Measurements from ENCODE around the gene SPINT4. TPM values are rescaled to one million over a fixed set of nuclear protein-coding genes. Genes with fewer than 3 reads are reported as not detected.
"Not testable (repeated sequence)": the region's sequence is repeated elsewhere in the genome, so short reads cannot be mapped to it uniquely, and the experiment has no call there.

The SPINT4 gene
- not detected in 2 replicates for total RNA-seq

DNA sequence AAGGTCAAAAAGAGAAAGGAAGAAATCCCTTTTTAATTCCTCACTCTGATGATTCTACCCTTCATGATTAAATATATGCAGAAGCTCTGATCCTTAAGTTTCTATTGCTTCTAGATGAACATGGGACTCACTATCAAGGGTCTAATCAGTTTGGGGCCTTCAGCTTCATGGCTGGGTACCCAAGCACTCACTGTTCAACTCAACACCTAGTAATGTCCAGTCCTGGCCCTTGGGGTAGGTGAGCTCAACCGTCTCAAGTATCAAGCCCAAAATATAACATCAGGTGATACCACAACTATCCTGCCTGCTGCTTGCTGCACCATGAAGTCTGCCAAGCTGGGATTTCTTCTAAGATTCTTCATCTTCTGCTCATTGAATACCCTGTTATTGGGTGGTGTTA is at the start of gene SPINT4:
SPINT4 (plus strand) TSS at position 301 of the 400 bp plus-strand sequence; CDS start at position 322, 21 bp downstream.
- intact Hi-C loops (cut with micrococcal nuclease): no loop called here
- Mint-ChIP-seq H3K4me3 (no peak within 1 kb of the TSS), H3K36me3 (ENCODE audit: low read depth) (no peaks in the 10 kb centered on the region), H3K27ac (no peak within 1 kb of the TSS), H3K27me3 (peaks cover 45% of the 10 kb centered on the region), H3K9me3 (peaks cover 2% of the 10 kb centered on the region), H3K4me1 (no peaks in the 10 kb centered on the region)
- DNase-seq: no peak

DNA sequence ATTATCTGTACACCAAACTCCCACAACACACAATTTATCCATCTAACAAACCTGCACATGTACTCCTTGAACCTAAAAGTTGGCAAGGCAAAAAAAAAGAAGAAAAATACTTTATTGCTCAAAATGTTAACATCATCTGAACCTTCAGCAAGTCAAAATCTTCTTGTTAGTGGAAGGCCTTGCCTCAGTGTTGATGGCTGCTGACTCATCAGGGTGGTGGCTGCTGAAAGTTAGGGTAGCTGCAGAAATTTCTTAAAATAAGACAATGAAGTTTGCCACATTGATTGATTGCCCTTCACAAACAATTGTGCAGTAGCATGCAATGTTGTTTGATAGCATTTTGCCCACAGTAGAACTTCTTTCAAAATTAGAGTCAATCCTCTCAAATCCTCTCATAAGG is 49.4 kb upstream of the SPINT4 start:
- H3K36me3 Mint-ChIP-seq (ENCODE audit: low read depth): no peaks in the 10 kb centered on the region
- intact Hi-C loops (cut with micrococcal nuclease): no loop called here
- DNase-seq: no peak
- H3K4me1 Mint-ChIP-seq: no peaks in the 10 kb centered on the region
- H3K27me3 Mint-ChIP-seq: peaks cover 24% of the 10 kb centered on the region
- no peak overlapping the region for H3K4me3 Mint-ChIP-seq
- peaks cover 5% of the 10 kb centered on the region for H3K9me3 Mint-ChIP-seq
- no peak overlapping the region for H3K27ac Mint-ChIP-seq

DNA sequence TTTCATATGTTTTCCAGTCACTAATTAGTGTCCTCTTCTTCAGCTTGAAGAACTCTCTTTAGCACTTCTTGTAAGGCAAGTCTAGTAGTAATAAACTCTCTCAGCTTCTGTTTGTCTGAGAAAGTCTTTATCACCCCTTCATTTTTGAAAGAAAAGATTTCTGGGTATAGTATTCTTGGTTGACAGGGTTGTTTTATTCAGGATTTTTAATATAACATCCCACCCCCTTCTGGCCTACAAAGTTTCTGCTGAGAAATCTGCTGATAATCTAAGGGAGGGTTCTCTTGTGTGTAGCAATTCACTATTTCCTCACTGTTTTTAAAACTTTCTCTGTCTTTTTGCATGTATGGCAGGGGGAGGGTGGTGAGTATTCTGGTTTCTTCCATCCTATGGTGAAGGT is 42.5 kb upstream of the SPINT4 start:
- Mint-ChIP-seq H3K4me1 (no peaks in the 10 kb centered on the region), H3K36me3 (ENCODE audit: low read depth) (no peaks in the 10 kb centered on the region), H3K27me3 (peaks cover 5% of the 10 kb centered on the region), H3K9me3 (peaks cover 12% of the 10 kb centered on the region), H3K4me3 (no peak overlapping the region), H3K27ac (no peak overlapping the region)
- intact Hi-C loops (cut with micrococcal nuclease): no loop called here
- DNase-seq: no peak

GRCh38 chr20:45685896-45686295 is 36.3 kb upstream of the SPINT4 start:
- intact Hi-C loops (cut with micrococcal nuclease): no loop called here
- Mint-ChIP-seq H3K4me1 (no peaks in the 10 kb centered on the region), H3K36me3 (ENCODE audit: low read depth) (no peaks in the 10 kb centered on the region), H3K9me3 (peaks cover 6% of the 10 kb centered on the region), H3K27me3 (no peaks in the 10 kb centered on the region), H3K27ac (no peak overlapping the region), H3K4me3 (no peak overlapping the region)
- DNase-seq: no peak

DNA sequence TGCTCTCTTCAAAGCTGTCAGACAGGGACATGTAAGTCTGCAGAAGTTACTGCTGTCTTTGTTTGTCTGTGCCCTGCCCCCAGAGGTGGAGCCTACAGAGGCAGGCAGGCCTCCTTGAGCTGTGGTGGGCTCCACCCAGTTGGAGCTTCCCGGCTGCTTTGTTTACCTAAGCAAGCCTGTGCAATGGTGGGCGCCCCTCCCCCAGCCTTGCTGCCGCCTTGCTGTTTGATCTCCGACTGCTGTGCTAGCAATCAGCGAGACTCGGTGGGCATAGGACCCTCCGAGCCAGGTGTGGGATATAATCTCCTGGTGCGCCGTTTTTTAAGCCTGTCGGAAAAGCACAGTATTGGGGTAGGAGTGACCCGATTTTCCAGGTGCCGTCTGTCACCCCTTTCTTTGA is 28.8 kb upstream of the SPINT4 start:
- H3K27ac Mint-ChIP-seq; H3K9me3 Mint-ChIP-seq; DNase-seq; H3K36me3 Mint-ChIP-seq (ENCODE audit: low read depth); intact Hi-C loops (cut with micrococcal nuclease); H3K27me3 Mint-ChIP-seq; H3K4me1 Mint-ChIP-seq; H3K4me3 Mint-ChIP-seq: not testable (repeated sequence)

- Mint-ChIP-seq H3K9me3 (peaks cover 4% of the 10 kb centered on the region), H3K4me3 (no peak overlapping the region), H3K27ac (no peak overlapping the region), H3K4me1 (no peaks in the 10 kb centered on the region), H3K27me3 (peaks cover 6% of the 10 kb centered on the region), H3K36me3 (ENCODE audit: low read depth) (no peaks in the 10 kb centered on the region)
- DNase-seq: no peak
- intact Hi-C loops (cut with micrococcal nuclease): no loop called here
Measured at GRCh38 chr20:45695496-45695895, 26.7 kb upstream of the SPINT4 start.

DNA sequence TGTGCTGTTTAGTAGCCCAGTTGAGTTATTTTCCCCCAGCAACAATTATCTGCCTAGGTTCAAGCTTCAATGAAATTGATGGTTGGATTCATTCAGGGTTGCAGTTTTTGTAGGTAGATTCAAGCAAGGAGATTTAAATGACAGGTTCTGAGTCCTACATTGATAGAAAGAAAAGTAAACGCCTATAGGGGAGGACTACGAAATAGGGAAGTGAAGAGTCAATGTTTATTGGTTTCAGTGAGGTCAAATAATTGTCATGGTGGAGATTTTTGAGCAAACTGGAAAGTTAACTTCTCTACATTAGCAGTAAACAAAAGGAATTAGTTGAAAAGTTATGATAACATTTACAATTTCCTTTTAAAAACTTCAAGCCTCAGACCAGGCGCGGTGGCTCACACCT is 21.0 kb upstream of the SPINT4 start:
- no peak for DNase-seq
- Mint-ChIP-seq H3K36me3 (ENCODE audit: low read depth) (no peaks in the 10 kb centered on the region), H3K27ac (no peak overlapping the region), H3K9me3 (no peaks in the 10 kb centered on the region), H3K27me3 (peaks cover 11% of the 10 kb centered on the region), H3K4me3 (no peak overlapping the region), H3K4me1 (no peaks in the 10 kb centered on the region)
- intact Hi-C loops (cut with micrococcal nuclease): no loop called here

GRCh38 chr20:45701873-45702272 is 20.3 kb upstream of the SPINT4 start, which contains the start of gene WFDC13:
TSS of gene WFDC13 (plus strand) at chr20:45702038. CDS start at chr20:45702124, 86 bp downstream.
- Mint-ChIP-seq H3K36me3 (ENCODE audit: low read depth) (no peaks in the 10 kb centered on the region), H3K27ac (no peak within 1 kb of the TSS), H3K4me1 (no peaks in the 10 kb centered on the region), H3K4me3 (no peak within 1 kb of the TSS), H3K9me3 (no peaks in the 10 kb centered on the region), H3K27me3 (peaks cover 9% of the 10 kb centered on the region)
- DNase-seq: no peak
- intact Hi-C loops (cut with micrococcal nuclease): no loop called here

DNA sequence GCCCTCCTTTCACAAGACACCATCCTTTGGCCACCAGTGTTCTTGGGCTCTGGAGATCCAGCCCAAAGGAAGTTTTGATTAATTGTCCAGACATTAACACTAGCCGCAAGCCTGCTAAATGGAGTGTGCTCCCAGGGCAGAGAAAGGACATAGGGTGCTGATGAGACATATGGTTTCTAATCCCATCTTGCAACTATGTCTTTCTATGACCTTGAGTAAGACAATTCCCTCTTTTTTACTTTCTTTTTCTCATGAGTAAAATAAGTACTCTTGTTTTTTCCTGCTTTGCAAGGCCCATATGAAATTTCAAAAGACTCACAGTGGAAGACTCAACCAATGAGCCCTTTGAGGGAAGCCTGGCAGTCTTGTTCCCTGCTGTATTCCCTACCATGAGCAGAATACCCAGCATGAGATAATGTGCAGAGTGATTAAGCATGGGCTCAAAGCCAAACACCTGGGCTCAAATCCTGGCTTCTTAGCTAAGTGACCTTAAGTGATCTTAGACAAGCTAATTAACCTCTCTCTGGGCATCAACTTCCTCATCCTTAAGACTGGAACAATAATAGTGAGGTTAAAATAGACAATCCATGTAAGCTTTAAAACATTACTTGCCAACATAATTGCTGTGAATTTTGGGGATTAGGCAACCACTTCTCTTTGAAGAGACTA is 17.0 kb upstream of the SPINT4 start, which contains the start of gene WFDC10B:
WFDC10B (minus strand) TSS at position 51 of the 669 bp plus-strand sequence. CDS start 19,027 bp downstream, outside the sequence.
- H3K27ac Mint-ChIP-seq: no peak within 1 kb of the TSS
- intact Hi-C loops (cut with micrococcal nuclease): no loop called here
- peaks cover 9% of the 10 kb centered on the region for H3K27me3 Mint-ChIP-seq
- no peak for DNase-seq
- no peak within 1 kb of the TSS for H3K4me3 Mint-ChIP-seq
- no peaks in the 10 kb centered on the region for H3K36me3 Mint-ChIP-seq (ENCODE audit: low read depth)
- H3K9me3 Mint-ChIP-seq: no peaks in the 10 kb centered on the region
- H3K4me1 Mint-ChIP-seq: no peaks in the 10 kb centered on the region

GRCh38 chr20:45716141-45716688 is 5.9 kb upstream of the SPINT4 start:
- H3K27ac Mint-ChIP-seq; H3K4me3 Mint-ChIP-seq; H3K4me1 Mint-ChIP-seq; H3K36me3 Mint-ChIP-seq (ENCODE audit: low read depth); intact Hi-C loops (cut with micrococcal nuclease); DNase-seq; H3K9me3 Mint-ChIP-seq: not testable (repeated sequence)
- H3K27me3 Mint-ChIP-seq: peaks cover 28% of the 10 kb centered on the region

DNA sequence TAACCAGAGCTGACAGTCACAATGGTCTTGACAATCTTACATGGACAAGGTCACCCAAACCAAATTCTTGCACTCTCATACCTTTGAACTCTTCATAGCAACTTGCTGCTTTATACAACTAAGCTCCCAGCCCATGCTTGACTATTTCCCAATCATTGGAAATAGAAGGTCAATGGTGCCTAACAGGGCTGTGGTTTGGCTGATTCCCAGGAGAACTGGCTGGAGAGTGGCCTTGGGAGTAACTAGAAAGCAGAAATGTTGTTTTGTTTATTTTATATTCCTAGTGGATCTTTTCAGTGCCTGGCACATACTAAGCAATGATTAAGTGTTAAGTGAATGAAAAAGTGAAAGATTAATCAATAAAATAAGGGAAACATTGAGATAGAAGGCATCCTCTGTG is 3.0 kb downstream of the SPINT4 start:
- no peak for DNase-seq
- Mint-ChIP-seq H3K27me3 (peaks cover 26% of the 10 kb centered on the region), H3K36me3 (ENCODE audit: low read depth) (no peaks in the 10 kb centered on the region), H3K4me3 (no peak overlapping the region), H3K27ac (no peak overlapping the region), H3K9me3 (peaks cover 4% of the 10 kb centered on the region), H3K4me1 (no peaks in the 10 kb centered on the region)
- intact Hi-C loops (cut with micrococcal nuclease): no loop called here

DNA sequence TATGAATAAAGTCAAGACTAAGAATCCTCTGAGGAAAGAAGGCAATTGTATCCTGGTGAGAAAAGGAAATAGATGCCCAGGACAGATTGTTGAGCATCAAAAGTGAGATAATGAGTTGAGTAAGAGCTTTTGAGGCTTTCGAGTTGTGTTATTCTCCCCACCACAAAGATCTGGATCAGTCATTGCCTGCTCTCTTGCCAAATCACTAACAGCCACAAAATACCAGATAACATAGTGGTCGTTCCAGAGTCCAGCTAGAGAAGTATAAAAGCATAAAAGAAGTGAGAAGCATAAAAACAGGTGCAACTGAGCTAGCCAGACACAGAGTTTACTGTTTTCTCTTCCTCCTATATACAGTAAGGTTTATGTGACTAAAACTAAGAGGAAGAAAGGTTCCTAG is 4.9 kb downstream of the SPINT4 start:
- H3K4me1 Mint-ChIP-seq: no peaks in the 10 kb centered on the region
- intact Hi-C loops (cut with micrococcal nuclease): no loop called here
- H3K4me3 Mint-ChIP-seq: no peak overlapping the region
- peaks cover 26% of the 10 kb centered on the region for H3K27me3 Mint-ChIP-seq
- H3K36me3 Mint-ChIP-seq (ENCODE audit: low read depth): no peaks in the 10 kb centered on the region
- DNase-seq: no peak
- no peak overlapping the region for H3K27ac Mint-ChIP-seq
- peaks cover 8% of the 10 kb centered on the region for H3K9me3 Mint-ChIP-seq

DNA sequence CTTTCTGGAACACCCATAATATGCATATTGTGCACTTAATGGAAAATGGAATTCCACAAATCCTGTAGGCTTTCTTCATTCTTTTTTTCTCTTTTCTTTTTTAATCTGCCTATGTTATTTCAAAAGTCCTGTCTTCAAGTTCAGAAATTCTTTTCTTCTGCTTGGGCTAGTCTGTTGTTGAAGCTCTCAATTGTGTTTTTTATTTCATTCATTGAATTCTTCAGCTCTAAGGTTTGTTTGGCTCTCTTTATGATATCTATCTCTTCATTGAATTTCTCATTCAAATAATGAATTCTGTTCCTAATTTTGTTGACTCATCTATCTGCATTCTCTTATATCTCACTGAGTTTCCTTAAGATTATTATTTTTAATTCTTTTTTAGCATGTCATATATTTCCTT is 10.1 kb downstream of the SPINT4 start:
- no peaks in the 10 kb centered on the region for H3K36me3 Mint-ChIP-seq (ENCODE audit: low read depth)
- H3K27me3 Mint-ChIP-seq: peaks cover 4% of the 10 kb centered on the region
- H3K27ac Mint-ChIP-seq: no peak overlapping the region
- no peaks in the 10 kb centered on the region for H3K4me1 Mint-ChIP-seq
- intact Hi-C loops (cut with micrococcal nuclease): no loop called here
- no peak overlapping the region for H3K4me3 Mint-ChIP-seq
- H3K9me3 Mint-ChIP-seq: peaks cover 16% of the 10 kb centered on the region
- no peak for DNase-seq

- Mint-ChIP-seq H3K9me3 (peaks cover 12% of the 10 kb centered on the region), H3K27ac (no peak overlapping the region)
- DNase-seq: no peak
Measured at GRCh38 chr20:45735552-45735951, 13.4 kb downstream of the SPINT4 start.

GRCh38 chr20:45735988-45736387 is 13.8 kb downstream of the SPINT4 start:
- Mint-ChIP-seq H3K4me1 (no peaks in the 10 kb centered on the region), H3K9me3 (peaks cover 12% of the 10 kb centered on the region), H3K4me3 (no peak overlapping the region), H3K36me3 (ENCODE audit: low read depth) (no peaks in the 10 kb centered on the region), H3K27ac (no peak overlapping the region), H3K27me3 (peaks cover 11% of the 10 kb centered on the region)
- intact Hi-C loops (cut with micrococcal nuclease): no loop called here
- no peak for DNase-seq

More at GRCh38 chr20:45735552-45735951, 13.4 kb downstream of the SPINT4 start:
- Mint-ChIP-seq H3K27me3 (peaks cover 9% of the 10 kb centered on the region), H3K36me3 (ENCODE audit: low read depth) (no peaks in the 10 kb centered on the region), H3K4me3 (no peak overlapping the region), H3K4me1 (no peaks in the 10 kb centered on the region)
- intact Hi-C loops (cut with micrococcal nuclease): no loop called here
